Naive thymus-derived CD8-positive, alpha-beta T cell (primary cell): Measurements from ENCODE around the gene SMPX. TPM values are rescaled to one million over a fixed set of nuclear protein-coding genes. Genes with fewer than 3 reads are reported as not detected.
A peak's percentile ranks its signal among the peaks of the same experiment; 100 is the strongest.

Experiments used
- ATAC-seq, 2 donors: fragments of 150-1000 bp; cut with Tn5 transposase in 1 of 2; sonication (Bioruptor Pico), chemical (Tn5 transposase) in 1 of 2; 1 replicate in 1 of 2; 2 replicates in 1 of 2; pipeline ENCODE4 v1.10.0; 2021; ENCODE audit warnings: mild to moderate bottlenecking in 2 of 2, moderate library complexity in 2 of 2
- POLR2A ChIA-PET: fragments of 350-600 bp; sonication (Branson Sonifier 250); formaldehyde crosslinking; loops from one replicate; lab custom pipeline; 2021; ENCODE audit warnings: antibody characterized with exemption; lab: Charles Lee
- DNase-seq, 10 donors: peaks; one replicate each; pipeline versions ENCODE4 v3.0.0 to v3.0.0-alpha.2; 2020 to 2022
- H3K27ac Mint-ChIP-seq, 10 donors: one replicate each; pipeline ENCODE4 v1.8.0; 2020 to 2022; ENCODE audit warnings: mild to moderate bottlenecking in 10 of 10, mixed read lengths in 10 of 10, moderate library complexity in 4 of 10, inconsistent platforms in 1 of 10
- H3K27me3 Mint-ChIP-seq, 5 donors: one replicate each; pipeline ENCODE4 v1.8.0; 2021 to 2022; ENCODE audit warnings: mixed read lengths in 5 of 5
- H3K36me3 Mint-ChIP-seq, 3 donors: one replicate each; pipeline ENCODE4 v1.8.0; 2020 to 2022; ENCODE audit warnings: mixed read lengths in 3 of 3, mild to moderate bottlenecking in 2 of 3, inconsistent platforms in 1 of 3
- H3K4me1 Mint-ChIP-seq, 4 donors: one replicate each; pipeline ENCODE4 v1.8.0; 2021 to 2022; ENCODE audit warnings: mixed read lengths in 4 of 4
- H3K4me3 Mint-ChIP-seq, 10 donors: one replicate each; pipeline ENCODE4 v1.8.0; 2020 to 2022; ENCODE audit warnings: mild to moderate bottlenecking in 10 of 10, mixed read lengths in 10 of 10, moderate library complexity in 6 of 10, inconsistent platforms in 1 of 10
- H3K9me3 Mint-ChIP-seq, 9 donors: one replicate each; pipeline ENCODE4 v1.8.0; 2020 to 2022; ENCODE audit warnings: mixed read lengths in 9 of 9, mild to moderate bottlenecking in 3 of 9, inconsistent platforms in 1 of 9, moderate library complexity in 1 of 9
- polyA plus RNA-seq, 3 donors: library from polyadenylated mRNA; unstranded; fragments of 300-500 nt; fragmentation: Illumina TruSeq; gene quantifications; one replicate each; pipeline ENCODE4 v1.2.3, GENCODE V29; 2021
- total RNA-seq, 8 experiments: library from RNA in 2 of 8; stranded (reverse) in 2 of 8; gene quantifications; one replicate each; pipeline ENCODE4 v1.2.3 and lab custom pipeline; 2021 to 2026

The SMPX gene
- total and polyA plus RNA-seq, 5 experiments from 2014 or later, result not detected

GRCh38 chrX:21700275-21700674, 57.6 kb downstream of the SMPX start:
- POLR2A ChIA-PET, result no interaction called here
- H3K4me3 Mint-ChIP-seq, result no peak overlapping the region
- H3K9me3 Mint-ChIP-seq, result peaks cover 0 to 2% (median 0%) of the 10 kb centered on the region in 9 donors
- H3K36me3 Mint-ChIP-seq, result no peaks in the 10 kb centered on the region
- H3K4me1 Mint-ChIP-seq, result no peaks in the 10 kb centered on the region
- ATAC-seq, result no peak
- H3K27me3 Mint-ChIP-seq, result no peaks in the 10 kb centered on the region
- H3K27ac Mint-ChIP-seq, result no peak overlapping the region
- DNase-seq, result no peak

GRCh38 chrX:21699136-21699535, 58.8 kb downstream of the SMPX start:
- peaks cover 0 to 2% (median 0%) of the 10 kb centered on the region in 9 donors for H3K9me3 Mint-ChIP-seq
- no peaks in the 10 kb centered on the region for H3K4me1 Mint-ChIP-seq
- no peaks in the 10 kb centered on the region for H3K36me3 Mint-ChIP-seq
- no peak overlapping the region for H3K27ac Mint-ChIP-seq
- ATAC-seq, result no peak
- POLR2A ChIA-PET, result no interaction called here
- no peak overlapping the region for H3K4me3 Mint-ChIP-seq
- DNase-seq, result no peak
- H3K27me3 Mint-ChIP-seq, result no peaks in the 10 kb centered on the region

GRCh38 chrX:21698272-21698671, 59.6 kb downstream of the SMPX start:
- no peaks in the 10 kb centered on the region for H3K27me3 Mint-ChIP-seq
- POLR2A ChIA-PET, result no interaction called here
- no peaks in the 10 kb centered on the region for H3K36me3 Mint-ChIP-seq
- DNase-seq, result no peak
- no peak overlapping the region for H3K4me3 Mint-ChIP-seq
- ATAC-seq, result no peak
- peaks cover 0 to 2% (median 0%) of the 10 kb centered on the region in 9 donors for H3K9me3 Mint-ChIP-seq
- no peak overlapping the region for H3K27ac Mint-ChIP-seq
- H3K4me1 Mint-ChIP-seq, result no peaks in the 10 kb centered on the region

- H3K4me3 Mint-ChIP-seq, result no peak overlapping the region
- DNase-seq (no peak), ATAC-seq (no peak)
- POLR2A ChIA-PET, result no interaction called here
- no peaks in the 10 kb centered on the region for H3K27me3 Mint-ChIP-seq
- peak overlapping the region in 1 of 10 donors; percentile 15 for H3K27ac Mint-ChIP-seq
- H3K4me1 Mint-ChIP-seq, result peaks cover 0 to 6% (median 0%) of the 10 kb centered on the region in 4 donors
- H3K9me3 Mint-ChIP-seq, result peaks cover 0 to 4% (median 0%) of the 10 kb centered on the region in 9 donors
- peaks cover 0 to 4% (median 0%) of the 10 kb centered on the region in 3 donors for H3K36me3 Mint-ChIP-seq
Observed at GRCh38 chrX:21691512-21692018, 66.4 kb downstream of the SMPX start.

GRCh38 chrX:21683941-21684340, 74.0 kb downstream of the SMPX start:
- Mint-ChIP-seq H3K36me3 (no peaks in the 10 kb centered on the region), H3K4me3 (no peak overlapping the region), H3K27me3 (peaks cover 0 to 2% (median 0%) of the 10 kb centered on the region in 5 donors), H3K4me1 (no peaks in the 10 kb centered on the region), H3K9me3 (no peaks in the 10 kb centered on the region), H3K27ac (no peak overlapping the region)
- POLR2A ChIA-PET, result no interaction called here
- DNase-seq (no peak), ATAC-seq (no peak)

- H3K4me3 Mint-ChIP-seq, result no peak overlapping the region
- ATAC-seq, result no peak
Observed at GRCh38 chrX:21678048-21678612, 79.8 kb downstream of the SMPX start.

GRCh38 chrX:21675931-21676330, 82.0 kb downstream of the SMPX start:
- H3K4me1 Mint-ChIP-seq, result peaks cover 0 to 6% (median 1%) of the 10 kb centered on the region in 4 donors
- no peak overlapping the region for H3K4me3 Mint-ChIP-seq
- POLR2A ChIA-PET, result no interaction called here
- H3K27ac Mint-ChIP-seq, result no peak overlapping the region
- H3K36me3 Mint-ChIP-seq, result no peaks in the 10 kb centered on the region
- ATAC-seq, result no peak
- no peak for DNase-seq
- peaks cover 0 to 16% (median 10%) of the 10 kb centered on the region in 5 donors for H3K27me3 Mint-ChIP-seq
- peaks cover 0 to 6% (median 0%) of the 10 kb centered on the region in 9 donors for H3K9me3 Mint-ChIP-seq

More at GRCh38 chrX:21678048-21678612, 79.8 kb downstream of the SMPX start:
- no peaks in the 10 kb centered on the region for H3K36me3 Mint-ChIP-seq
- H3K9me3 Mint-ChIP-seq, result peaks cover 0 to 6% (median 0%) of the 10 kb centered on the region in 9 donors
- H3K27ac Mint-ChIP-seq, result peak overlapping the region in 1 of 10 donors; percentile 53
- H3K27me3 Mint-ChIP-seq, result peaks cover 0 to 16% (median 10%) of the 10 kb centered on the region in 5 donors
- POLR2A ChIA-PET, result no interaction called here
- DNase-seq, result no peak
- H3K4me1 Mint-ChIP-seq, result peaks cover 0 to 6% (median 1%) of the 10 kb centered on the region in 4 donors

GRCh38 chrX:21674430-21675186, 83.3 kb downstream of the SMPX start:
- Mint-ChIP-seq H3K4me1 (peaks cover 0 to 6% (median 1%) of the 10 kb centered on the region in 4 donors), H3K27ac (no peak overlapping the region), H3K27me3 (peaks cover 0 to 16% (median 10%) of the 10 kb centered on the region in 5 donors), H3K4me3 (no peak overlapping the region), H3K9me3 (peaks cover 0 to 6% (median 0%) of the 10 kb centered on the region in 9 donors), H3K36me3 (no peaks in the 10 kb centered on the region)
- no peak for DNase-seq
- no peak for ATAC-seq
- POLR2A ChIA-PET, result no interaction called here

GRCh38 chrX:21666679-21667078, 91.2 kb downstream of the SMPX start:
- Mint-ChIP-seq H3K36me3 (peaks cover 0 to 5% (median 0%) of the 10 kb centered on the region in 3 donors), H3K27me3 (peaks cover 3 to 37% (median 10%) of the 10 kb centered on the region in 5 donors), H3K27ac (no peak overlapping the region), H3K9me3 (peaks cover 0 to 9% (median 0%) of the 10 kb centered on the region in 9 donors), H3K4me1 (peaks cover 0 to 2% (median 0%) of the 10 kb centered on the region in 4 donors), H3K4me3 (no peak overlapping the region)
- ATAC-seq, result no peak
- POLR2A ChIA-PET, result no interaction called here
- DNase-seq, result no peak

DNA sequence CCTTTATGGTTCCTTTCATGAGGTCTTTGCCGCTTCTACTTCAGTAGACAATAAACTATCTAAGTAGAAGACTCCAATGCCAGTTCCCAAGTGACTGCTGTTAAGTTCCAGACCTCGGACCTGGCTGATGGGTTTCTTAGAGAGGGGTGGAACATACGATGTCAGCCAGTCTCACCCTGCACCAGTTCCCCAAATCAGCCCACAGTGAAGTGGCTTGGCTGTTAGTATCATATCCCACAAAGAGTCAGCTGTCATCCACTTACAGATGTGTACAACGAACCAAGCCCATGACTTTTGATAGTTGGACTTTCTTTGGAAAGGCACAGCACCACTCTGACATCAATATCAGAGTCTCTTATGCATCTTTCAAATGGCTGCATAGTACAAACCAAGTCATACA, 91.7 kb downstream of the SMPX start:
- Mint-ChIP-seq H3K4me3 (no peak overlapping the region), H3K4me1 (peaks cover 0 to 2% (median 0%) of the 10 kb centered on the region in 4 donors), H3K27ac (no peak overlapping the region), H3K36me3 (peaks cover 0 to 5% (median 0%) of the 10 kb centered on the region in 3 donors), H3K9me3 (peaks cover 0 to 9% (median 0%) of the 10 kb centered on the region in 9 donors), H3K27me3 (peaks cover 3 to 41% (median 10%) of the 10 kb centered on the region in 5 donors)
- DNase-seq, result no peak
- POLR2A ChIA-PET, result no interaction called here
- ATAC-seq, result no peak

GRCh38 chrX:21662761-21663160, 95.2 kb downstream of the SMPX start:
- no peak for ATAC-seq
- peaks cover 0 to 2% (median 0%) of the 10 kb centered on the region in 9 donors for H3K9me3 Mint-ChIP-seq
- DNase-seq, result no peak
- H3K27ac Mint-ChIP-seq, result no peak overlapping the region
- H3K36me3 Mint-ChIP-seq, result no peaks in the 10 kb centered on the region
- peaks cover 3 to 41% (median 11%) of the 10 kb centered on the region in 5 donors for H3K27me3 Mint-ChIP-seq
- H3K4me1 Mint-ChIP-seq, result peaks cover 2 to 5% (median 3%) of the 10 kb centered on the region in 4 donors
- POLR2A ChIA-PET, result no interaction called here
- no peak overlapping the region for H3K4me3 Mint-ChIP-seq

- ATAC-seq, result no peak
- H3K4me1 Mint-ChIP-seq, result peaks cover 4 to 10% (median 5%) of the 10 kb centered on the region in 4 donors
- H3K9me3 Mint-ChIP-seq, result peaks cover 0 to 2% (median 0%) of the 10 kb centered on the region in 9 donors
Observed at GRCh38 chrX:21661316-21661715, 96.6 kb downstream of the SMPX start.

DNA sequence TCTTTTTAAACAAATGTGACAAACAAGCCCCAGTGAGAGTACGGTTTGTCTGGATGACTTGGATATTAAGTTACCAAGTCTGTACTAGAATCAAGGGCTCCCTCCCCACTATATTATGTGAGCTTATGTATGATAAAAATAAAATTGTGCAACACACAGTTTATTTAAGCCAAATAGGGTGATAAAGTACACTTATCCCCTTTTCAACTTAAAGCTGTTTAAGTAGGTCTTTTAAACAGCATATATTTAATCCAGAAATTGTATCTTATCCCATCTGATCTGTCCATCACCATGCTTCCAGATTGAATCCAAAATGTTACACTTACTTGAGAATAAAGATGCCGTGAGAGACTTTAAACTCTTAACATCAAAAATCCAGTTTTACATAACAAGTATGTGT, 97.8 kb downstream of the SMPX start:
- no peak for DNase-seq
- no peaks in the 10 kb centered on the region for H3K36me3 Mint-ChIP-seq
- H3K4me3 Mint-ChIP-seq, result no peak overlapping the region
- no peak for ATAC-seq
- no peak overlapping the region for H3K27ac Mint-ChIP-seq
- no peaks in the 10 kb centered on the region for H3K9me3 Mint-ChIP-seq
- H3K4me1 Mint-ChIP-seq, result peaks cover 4 to 12% (median 7%) of the 10 kb centered on the region in 4 donors
- POLR2A ChIA-PET, result no interaction called here
- H3K27me3 Mint-ChIP-seq, result peaks cover 2 to 35% (median 10%) of the 10 kb centered on the region in 5 donors

More at GRCh38 chrX:21661316-21661715, 96.6 kb downstream of the SMPX start:
- POLR2A ChIA-PET, result no interaction called here
- DNase-seq, result no peak
- no peak overlapping the region for H3K4me3 Mint-ChIP-seq
- H3K36me3 Mint-ChIP-seq, result no peaks in the 10 kb centered on the region
- H3K27me3 Mint-ChIP-seq, result peaks cover 3 to 41% (median 11%) of the 10 kb centered on the region in 5 donors
- H3K27ac Mint-ChIP-seq, result no peak overlapping the region
